ENCODE data around the gene ZSCAN30.

ZSCAN30 gene

DNA sequence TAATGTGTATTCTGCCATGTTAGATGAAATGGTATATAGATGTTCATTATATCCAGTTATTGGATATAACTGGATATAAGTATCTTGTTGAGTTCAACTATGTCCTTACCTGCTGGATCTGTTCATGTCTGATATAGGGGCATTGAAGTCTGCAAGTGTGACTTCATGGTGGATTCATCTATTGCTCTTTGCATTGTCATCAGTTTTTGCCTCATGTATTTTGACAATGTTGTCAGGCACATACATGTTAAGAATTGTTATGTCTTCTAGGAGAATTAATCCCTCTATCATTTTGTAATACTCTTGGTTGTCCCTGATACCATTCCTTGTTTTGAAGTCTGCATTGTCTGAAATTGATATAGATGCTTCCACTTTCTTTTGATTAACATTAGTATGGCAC, 38.8 kb upstream of the ZSCAN30 start:
- TF ChIP-seq EZH2 (IDR thresholded peaks at IDR 0.05; ENCODE audit: borderline replicate concordance, low read length) = no peak
- TF ChIP-seq, protein P1, sequence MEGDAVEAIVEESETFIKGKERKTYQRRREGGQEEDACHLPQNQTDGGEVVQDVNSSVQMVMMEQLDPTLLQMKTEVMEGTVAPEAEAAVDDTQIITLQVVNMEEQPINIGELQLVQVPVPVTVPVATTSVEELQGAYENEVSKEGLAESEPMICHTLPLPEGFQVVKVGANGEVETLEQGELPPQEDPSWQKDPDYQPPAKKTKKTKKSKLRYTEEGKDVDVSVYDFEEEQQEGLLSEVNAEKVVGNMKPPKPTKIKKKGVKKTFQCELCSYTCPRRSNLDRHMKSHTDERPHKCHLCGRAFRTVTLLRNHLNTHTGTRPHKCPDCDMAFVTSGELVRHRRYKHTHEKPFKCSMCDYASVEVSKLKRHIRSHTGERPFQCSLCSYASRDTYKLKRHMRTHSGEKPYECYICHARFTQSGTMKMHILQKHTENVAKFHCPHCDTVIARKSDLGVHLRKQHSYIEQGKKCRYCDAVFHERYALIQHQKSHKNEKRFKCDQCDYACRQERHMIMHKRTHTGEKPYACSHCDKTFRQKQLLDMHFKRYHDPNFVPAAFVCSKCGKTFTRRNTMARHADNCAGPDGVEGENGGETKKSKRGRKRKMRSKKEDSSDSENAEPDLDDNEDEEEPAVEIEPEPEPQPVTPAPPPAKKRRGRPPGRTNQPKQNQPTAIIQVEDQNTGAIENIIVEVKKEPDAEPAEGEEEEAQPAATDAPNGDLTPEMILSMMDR (IDR thresholded peaks at IDR 0.05; ENCODE audit: low read length) = no peak

DNA sequence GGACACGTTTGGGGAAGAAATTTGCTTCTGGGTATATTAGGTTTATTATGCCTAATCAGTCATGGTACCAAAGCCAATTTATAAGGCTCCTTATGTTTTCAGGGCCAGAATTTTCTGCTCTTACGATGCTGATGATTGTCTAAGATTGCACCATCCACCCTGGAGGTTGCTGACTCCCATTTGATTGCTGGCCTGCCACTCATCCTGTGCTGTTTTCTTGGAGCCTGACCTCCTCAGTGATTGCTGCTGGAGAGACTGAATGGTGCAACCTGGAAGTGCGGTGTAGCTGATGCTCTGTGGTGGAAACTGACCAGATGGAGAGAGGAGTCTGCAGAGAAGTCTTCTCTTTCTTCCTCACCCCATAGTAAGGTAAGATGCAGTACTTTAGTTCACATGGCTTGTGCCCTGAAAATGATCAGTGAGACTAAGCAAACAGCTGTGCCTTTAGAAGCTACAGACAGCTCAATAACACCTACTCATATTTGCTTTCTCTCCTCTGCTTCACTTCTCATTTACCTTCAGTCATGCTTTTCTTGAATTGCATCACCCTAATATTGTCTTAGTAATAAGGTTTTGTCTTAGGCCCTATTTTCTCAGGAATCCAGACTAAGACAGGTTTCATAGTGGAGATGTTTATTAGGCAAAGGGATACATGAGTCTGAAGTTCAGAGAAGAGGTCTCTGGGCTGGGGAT, 36.8 kb upstream of the ZSCAN30 start:
- TF ChIP-seq EZH2 (IDR thresholded peaks at IDR 0.05; ENCODE audit: borderline replicate concordance, low read length) = no peak
- no peak overlapping the region for H2AFZ ChIP-seq (ENCODE audit: low read length)
- H3K4me3 ChIP-seq (ENCODE audit: low read depth, low read length, poor library complexity, severe bottlenecking) = no peak overlapping the region
- H3K4me2 ChIP-seq (ENCODE audit: low read length) = no peak overlapping the region
- no peak overlapping the region for H3K27ac ChIP-seq (ENCODE audit: low read depth, low read length, poor library complexity, severe bottlenecking)
- no peaks in the 10 kb centered on the region for H3K27me3 ChIP-seq (ENCODE audit: insufficient read depth, low read length)
- no peak overlapping the region for H3K9ac ChIP-seq (ENCODE audit: low read length)
- no peaks in the 10 kb centered on the region for H3F3A ChIP-seq (ENCODE audit: insufficient read depth, low read length)
- H3K9me3 ChIP-seq (ENCODE audit: low read length) = no peaks in the 10 kb centered on the region
- H3K36me3 ChIP-seq (ENCODE audit: insufficient read depth, low read length) = no peaks in the 10 kb centered on the region
- no peaks in the 10 kb centered on the region for H3K4me1 ChIP-seq (ENCODE audit: insufficient read depth, low read length, severe bottlenecking)
- H3K9me2 ChIP-seq (ENCODE audit: low read depth, low read length) = no peaks in the 10 kb centered on the region
- no peaks in the 10 kb centered on the region for H3K79me2 ChIP-seq (ENCODE audit: insufficient read depth, low read length)
- no peaks in the 10 kb centered on the region for H4K20me1 ChIP-seq (ENCODE audit: insufficient read depth, low read length)

More for the DNA sequence above, 38.8 kb upstream of the ZSCAN30 start:
- no peak overlapping the region for H3K4me3 ChIP-seq (ENCODE audit: low read depth, low read length, poor library complexity, severe bottlenecking)
- H3K9ac ChIP-seq (ENCODE audit: low read length) = no peak overlapping the region
- H3K27me3 ChIP-seq (ENCODE audit: insufficient read depth, low read length) = no peaks in the 10 kb centered on the region
- H3K4me2 ChIP-seq (ENCODE audit: low read length) = no peak overlapping the region
- no peaks in the 10 kb centered on the region for H3F3A ChIP-seq (ENCODE audit: insufficient read depth, low read length)
- no peaks in the 10 kb centered on the region for H3K9me3 ChIP-seq (ENCODE audit: low read length)
- no peak overlapping the region for H3K27ac ChIP-seq (ENCODE audit: low read depth, low read length, poor library complexity, severe bottlenecking)
- H4K20me1 ChIP-seq (ENCODE audit: insufficient read depth, low read length) = no peaks in the 10 kb centered on the region
- no peaks in the 10 kb centered on the region for H3K4me1 ChIP-seq (ENCODE audit: insufficient read depth, low read length, severe bottlenecking)
- H3K36me3 ChIP-seq (ENCODE audit: insufficient read depth, low read length) = peaks cover 18% of the 10 kb centered on the region
- no peaks in the 10 kb centered on the region for H3K79me2 ChIP-seq (ENCODE audit: insufficient read depth, low read length)
- no peaks in the 10 kb centered on the region for H3K9me2 ChIP-seq (ENCODE audit: low read depth, low read length)
- H2AFZ ChIP-seq (ENCODE audit: low read length) = no peak overlapping the region

DNA sequence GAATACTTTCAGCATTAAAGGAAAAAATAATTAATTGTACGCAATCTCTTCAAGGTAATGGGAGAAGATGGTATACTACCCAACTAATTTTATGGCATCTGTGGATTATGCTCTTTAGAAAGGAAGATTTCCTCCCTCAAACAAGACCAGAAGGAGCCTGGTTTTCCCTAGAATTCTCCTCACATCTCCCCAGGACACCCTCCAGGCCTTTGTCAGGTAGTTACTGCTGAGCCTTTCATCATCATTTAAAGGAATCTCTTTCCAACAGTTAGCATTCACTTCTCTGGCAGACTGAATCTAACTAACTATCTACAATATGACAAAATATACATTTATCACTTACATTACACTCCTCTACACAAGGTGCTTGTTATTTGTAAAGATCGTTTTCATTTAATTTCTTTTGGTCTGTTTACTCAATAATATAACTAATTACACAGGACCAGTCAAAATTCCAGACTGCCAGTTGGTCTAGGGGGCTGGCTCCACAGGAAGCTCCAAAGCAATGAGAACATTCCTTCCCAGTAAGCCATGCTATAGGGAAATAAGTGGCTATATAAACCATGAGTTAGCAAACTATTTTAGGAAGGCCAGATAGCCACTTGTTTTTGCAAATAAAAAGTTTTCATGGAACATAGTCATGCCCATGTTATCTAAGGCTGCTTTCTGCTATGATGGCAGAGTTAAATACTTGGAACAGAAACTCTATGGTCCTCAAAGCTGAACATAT, 35.1 kb upstream of the ZSCAN30 start:
- no peak overlapping the region for H3K4me3 ChIP-seq (ENCODE audit: low read depth, low read length, poor library complexity, severe bottlenecking)
- TF ChIP-seq, protein P1 (IDR thresholded peaks at IDR 0.05; ENCODE audit: low read length) = no peak
- TF ChIP-seq EZH2 (IDR thresholded peaks at IDR 0.05; ENCODE audit: borderline replicate concordance, low read length) = no peak
- H4K20me1 ChIP-seq (ENCODE audit: insufficient read depth, low read length) = no peaks in the 10 kb centered on the region
- no peaks in the 10 kb centered on the region for H3F3A ChIP-seq (ENCODE audit: insufficient read depth, low read length)
- no peak overlapping the region for H3K27ac ChIP-seq (ENCODE audit: low read depth, low read length, poor library complexity, severe bottlenecking)
- H3K4me1 ChIP-seq (ENCODE audit: insufficient read depth, low read length, severe bottlenecking) = no peaks in the 10 kb centered on the region
- no peak overlapping the region for H3K4me2 ChIP-seq (ENCODE audit: low read length)
- no peaks in the 10 kb centered on the region for H3K36me3 ChIP-seq (ENCODE audit: insufficient read depth, low read length)
- no peak overlapping the region for H2AFZ ChIP-seq (ENCODE audit: low read length)
- no peaks in the 10 kb centered on the region for H3K79me2 ChIP-seq (ENCODE audit: insufficient read depth, low read length)
- no peaks in the 10 kb centered on the region for H3K9me2 ChIP-seq (ENCODE audit: low read depth, low read length)
- no peak overlapping the region for H3K9ac ChIP-seq (ENCODE audit: low read length)
- H3K27me3 ChIP-seq (ENCODE audit: insufficient read depth, low read length) = no peaks in the 10 kb centered on the region
- no peaks in the 10 kb centered on the region for H3K9me3 ChIP-seq (ENCODE audit: low read length)

All from OCI-LY1 (cell line).